Thymus (tissue), 11 donors: Measurements from ENCODE around the gene GAS5. TPM values are rescaled to one million over a fixed set of nuclear protein-coding genes. Genes with fewer than 3 reads are reported as not detected.
A peak's percentile ranks its signal among the peaks of the same experiment; 100 is the strongest.
"Not testable (repeated sequence)": the region's sequence is repeated elsewhere in the genome, so short reads cannot be mapped to it uniquely, and the experiment has no call there.

Experiments used
- DNase-seq, 9 donors: peaks; one replicate each; pipeline ENCODE4 v3.0.0-alpha.2; 2013; ENCODE audit warnings: low spot score in 9 of 9, low read depth in 6 of 9, missing footprints in 1 of 9
- H3K27ac ChIP-seq, 2 donors: one replicate each; pipeline ENCODE4 v1.5.1; 2013; ENCODE audit warnings: control low read depth in 1 of 2, low read depth in 1 of 2, low read length in 1 of 2, mild to moderate bottlenecking in 1 of 2, moderate library complexity in 1 of 2
- H3K27me3 ChIP-seq, 2 donors: one replicate each; pipeline ENCODE4 v1.5.1; 2013; ENCODE audit warnings: low read length in 1 of 2; ENCODE audit not compliant: control insufficient read depth in 2 of 2, insufficient read depth in 1 of 2
- H3K36me3 ChIP-seq, 2 donors: one replicate each; pipeline ENCODE4 v1.5.1; 2013; ENCODE audit warnings: low read length in 1 of 2, mild to moderate bottlenecking in 1 of 2, moderate library complexity in 1 of 2; ENCODE audit not compliant: control insufficient read depth in 2 of 2, insufficient read depth in 2 of 2
- H3K4me1 ChIP-seq, 2 donors: one replicate each; pipeline ENCODE4 v1.5.1; 2013; ENCODE audit warnings: low read length in 2 of 2; ENCODE audit not compliant: control insufficient read depth in 2 of 2, insufficient read depth in 2 of 2
- H3K4me3 ChIP-seq, 2 donors: one replicate each; pipeline ENCODE4 v1.5.1; 2013; ENCODE audit warnings: low read length in 2 of 2, control low read depth in 1 of 2, mild to moderate bottlenecking in 1 of 2
- H3K9me3 ChIP-seq, 2 donors: one replicate each; pipeline ENCODE4 v1.5.1; 2013; ENCODE audit warnings: low read length in 1 of 2, mild to moderate bottlenecking in 1 of 2; ENCODE audit not compliant: control insufficient read depth in 2 of 2, insufficient read depth in 1 of 2
- WGBS: extraction: QIAGEN DNeasy Blood & Tissue Kit; methylation state at CpG from one replicate; pipeline ENCODE4 v1.1.7; 2013; 5-methylcytosine and 5-hydroxymethylcytosine counted together
- polyA plus RNA-seq: library from polyadenylated mRNA; stranded (reverse); fragments of 200-250 nt; gene quantifications from one replicate; pipeline ENCODE4 v1.2.3, GENCODE V29; 2013
- total RNA-seq: library from RNA; stranded (reverse); fragments of 120-200 nt; gene quantifications from one replicate; pipeline ENCODE4 v1.2.4, GENCODE V29; 2013
- donor health status: healthy.

The GAS5 gene
- total and polyA plus RNA-seq, 2 donors, result 545 to 1,180 TPM

- H3K27ac ChIP-seq, result peak overlapping the region in 1 of 2 donors; percentile 13
- H3K27me3 ChIP-seq, result no peaks in the 10 kb centered on the region
- no peak for DNase-seq
- H3K4me1 ChIP-seq, result peaks cover 0 to 7% of the 10 kb centered on the region in 2 donors
- H3K36me3 ChIP-seq, result peaks cover 29 to 57% of the 10 kb centered on the region in 2 donors
- peak overlapping the region; percentile 69 to 85 for H3K4me3 ChIP-seq
- no peaks in the 10 kb centered on the region for H3K9me3 ChIP-seq
- WGBS, result 23% methylated on average over 2 of the region's 2 CpGs
Measured at GRCh38 chr1:173866413-173867115, 1.2 kb downstream of the GAS5 start.

GRCh38 chr1:173865468-173866164 is 2.2 kb downstream of the GAS5 start:
- WGBS, result 72% methylated on average over 4 of the region's 4 CpGs
- DNase-seq, result no peak
- Histone ChIP-seq H3K27ac (no peak overlapping the region), H3K4me3 (peak overlapping the region; percentile 2 to 85), H3K27me3 (no peaks in the 10 kb centered on the region), H3K4me1 (peaks cover 0 to 7% of the 10 kb centered on the region in 2 donors), H3K9me3 (no peaks in the 10 kb centered on the region), H3K36me3 (peaks cover 21 to 50% of the 10 kb centered on the region in 2 donors)

DNA sequence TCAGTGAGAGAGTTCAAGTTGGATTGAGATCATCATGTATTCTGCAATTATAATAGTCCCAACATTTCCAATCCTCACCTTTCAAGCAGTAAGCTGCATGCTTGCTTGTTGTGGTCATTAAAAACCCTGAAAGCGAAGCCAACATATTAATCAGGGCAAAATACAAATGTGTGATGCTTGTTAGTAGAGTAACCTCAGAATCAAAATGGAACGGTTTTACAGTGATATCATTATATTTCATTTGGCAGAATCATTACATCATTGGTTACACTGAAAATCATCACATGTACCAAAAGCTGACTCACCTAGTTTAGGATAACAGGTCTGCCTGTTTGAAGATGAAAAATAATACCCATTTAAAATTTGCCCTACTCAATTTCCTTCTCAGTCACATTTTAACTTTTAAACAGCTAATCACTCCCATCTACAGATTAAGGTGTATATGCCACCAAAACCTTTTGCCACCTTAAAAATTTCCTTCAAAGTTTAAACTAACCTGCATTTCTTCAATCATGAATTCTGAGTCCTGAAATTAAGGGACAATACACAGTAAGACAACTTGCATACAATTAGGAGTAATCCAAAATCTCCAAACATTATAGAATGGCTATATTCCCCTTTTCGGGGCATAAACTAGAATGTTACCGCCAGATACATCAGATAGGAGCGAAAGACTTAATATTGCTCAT is 3.5 kb downstream of the GAS5 start:
- DNase-seq, result no peak
- Histone ChIP-seq H3K27me3 (no peaks in the 10 kb centered on the region), H3K27ac (no peak overlapping the region), H3K4me3 (no peak overlapping the region), H3K4me1 (peaks cover 0 to 7% of the 10 kb centered on the region in 2 donors), H3K9me3 (no peaks in the 10 kb centered on the region), H3K36me3 (peaks cover 21 to 47% of the 10 kb centered on the region in 2 donors)
- WGBS, result 97% methylated on average over 5 of the region's 5 CpGs

- Histone ChIP-seq H3K27me3 (no peaks in the 10 kb centered on the region), H3K27ac (no peak overlapping the region), H3K36me3 (peaks cover 21 to 47% of the 10 kb centered on the region in 2 donors), H3K4me3 (no peak overlapping the region), H3K4me1 (peaks cover 0 to 7% of the 10 kb centered on the region in 2 donors), H3K9me3 (no peaks in the 10 kb centered on the region)
- DNase-seq, result no peak
Measured at GRCh38 chr1:173863224-173864161, 4.3 kb downstream of the GAS5 start.

GRCh38 chr1:173862769-173863223 is 5.0 kb downstream of the GAS5 start:
- Histone ChIP-seq H3K36me3 (peaks cover 21 to 50% of the 10 kb centered on the region in 2 donors), H3K27ac (no peak overlapping the region), H3K4me3 (no peak overlapping the region), H3K27me3 (no peaks in the 10 kb centered on the region), H3K4me1 (peaks cover 0 to 7% of the 10 kb centered on the region in 2 donors), H3K9me3 (no peaks in the 10 kb centered on the region)
- 90% methylated on average over 8 of the region's 8 CpGs for WGBS
- no peak for DNase-seq

DNA sequence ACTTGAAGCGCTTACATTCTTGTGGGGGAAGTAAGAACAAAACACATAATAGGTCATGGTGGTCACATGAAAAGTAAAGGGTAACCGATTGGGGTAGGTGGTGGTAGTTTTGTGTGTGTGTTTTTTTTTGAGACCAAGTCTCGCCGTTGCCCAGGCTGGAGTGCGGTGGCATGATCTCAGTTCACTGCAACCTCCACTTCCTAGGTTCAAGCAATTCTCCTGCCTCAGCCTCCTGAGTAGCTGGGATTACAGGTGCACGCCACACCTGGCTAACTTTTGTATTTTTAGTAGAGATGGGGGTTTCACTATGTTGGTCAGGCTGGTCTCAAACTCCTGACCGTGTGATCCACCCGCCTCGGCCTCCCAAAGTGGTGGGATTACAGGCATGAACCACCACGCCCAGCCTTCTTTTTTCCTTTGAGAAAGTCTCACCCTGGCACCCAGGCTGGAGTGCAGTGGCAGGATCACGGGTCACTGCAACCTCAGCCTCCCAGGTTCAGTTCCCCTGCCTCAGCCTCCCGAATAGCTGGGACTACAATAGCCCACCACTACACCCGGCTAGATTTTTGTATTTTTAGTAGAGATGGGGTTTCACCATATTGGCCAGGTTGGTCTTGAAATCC is 5.5 kb downstream of the GAS5 start:
- not testable (repeated sequence) for H3K27ac ChIP-seq, H3K9me3 ChIP-seq
- WGBS, result 93% methylated on average over 13 of the region's 13 CpGs

DNA sequence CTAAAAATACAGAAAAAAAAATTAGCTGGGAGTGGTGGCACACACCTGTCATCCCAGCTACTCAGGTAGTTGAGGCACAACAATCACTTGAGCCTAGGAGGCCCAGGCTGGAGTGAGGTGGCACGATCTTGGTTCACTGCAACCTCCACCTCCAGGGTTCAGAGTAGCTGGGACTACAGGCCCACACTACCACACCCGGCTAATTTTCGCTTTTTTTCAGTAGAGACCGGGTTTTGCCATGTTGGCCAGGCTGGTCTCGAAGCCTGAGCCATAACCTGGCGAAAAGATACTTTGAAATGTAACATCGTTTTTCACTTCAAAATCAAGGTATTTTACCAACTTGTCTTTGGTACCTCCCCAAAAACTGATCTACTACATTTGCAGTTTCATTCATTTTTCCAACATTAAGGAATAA is 6.1 kb downstream of the GAS5 start:
- Histone ChIP-seq H3K36me3 (peaks cover 25 to 58% of the 10 kb centered on the region in 2 donors), H3K27me3 (no peaks in the 10 kb centered on the region), H3K4me3 (no peak overlapping the region), H3K4me1 (peaks cover 0 to 7% of the 10 kb centered on the region in 2 donors), H3K27ac (no peak overlapping the region), H3K9me3 (no peaks in the 10 kb centered on the region)
- 97% methylated on average over 7 of the region's 7 CpGs for WGBS
- no peak for DNase-seq

More for the DNA sequence above, 5.5 kb downstream of the GAS5 start:
- not testable (repeated sequence) for H3K27me3 ChIP-seq, H3K4me3 ChIP-seq, H3K4me1 ChIP-seq, DNase-seq
- H3K36me3 ChIP-seq, result peaks cover 25 to 55% of the 10 kb centered on the region in 2 donors

DNA sequence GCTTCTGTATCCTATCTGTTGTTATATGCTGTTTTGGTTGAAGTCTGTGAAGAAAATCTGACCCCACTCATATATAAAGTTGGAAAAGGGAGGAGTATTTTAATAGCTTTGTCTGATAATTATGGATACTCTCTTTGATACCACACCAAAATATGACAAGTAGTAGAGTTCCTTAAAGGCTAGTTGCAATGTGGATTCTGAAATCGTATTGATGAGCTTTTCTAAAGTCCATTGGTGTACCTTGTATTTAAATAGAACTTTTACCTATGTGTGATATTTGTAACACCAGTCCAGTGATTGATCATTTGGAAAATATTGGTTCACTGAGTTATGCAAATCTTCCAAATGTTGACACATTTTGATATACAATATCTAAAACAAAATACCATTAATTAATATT is 7.7 kb downstream of the GAS5 start:
- H3K36me3 ChIP-seq, result peaks cover 26 to 57% of the 10 kb centered on the region in 2 donors
- H3K9me3 ChIP-seq, result no peaks in the 10 kb centered on the region
- 99% methylated on average over 1 of the region's 1 CpG for WGBS
- H3K4me3 ChIP-seq, result no peak overlapping the region
- no peak overlapping the region for H3K27ac ChIP-seq
- peaks cover 0 to 4% of the 10 kb centered on the region in 2 donors for H3K4me1 ChIP-seq
- DNase-seq, result no peak
- no peaks in the 10 kb centered on the region for H3K27me3 ChIP-seq
